ENCODE measurements around the gene KLHDC4.
"Not testable (repeated sequence)": the region's sequence is repeated elsewhere in the genome, so short reads cannot be mapped to it uniquely, and the experiment has no call there.

Gene KLHDC4

GRCh38 chr16:87724490-87725291, 41.1 kb downstream of the KLHDC4 start:
- H3K4me3 ChIP-seq (ENCODE audit: low read depth, low read length) = no peak overlapping the region
- in situ Hi-C loops (cut with HindIII; ENCODE audit: low sequenced_read_pairs) = no loop called here
- TF ChIP-seq CTCF (IDR thresholded peaks at IDR 0.05; ENCODE audit: low read depth, low read length) = no peak
- DNase-seq (ENCODE audit: low read depth, low spot score) = no peak

- DNase-seq (ENCODE audit: low read depth, low spot score) = peak; percentile 76
Measured at GRCh38 chr16:87723226-87723623, 42.6 kb downstream of the KLHDC4 start.

GRCh38 chr16:87722590-87723225, 43.1 kb downstream of the KLHDC4 start:
- no peak for DNase-seq (ENCODE audit: low read depth, low spot score)
- H3K4me3 ChIP-seq (ENCODE audit: low read depth, low read length) = no peak overlapping the region
- no peak for TF ChIP-seq CTCF (IDR thresholded peaks at IDR 0.05; ENCODE audit: low read depth, low read length)
- in situ Hi-C loops (cut with HindIII; ENCODE audit: low sequenced_read_pairs) = no loop called here

More at GRCh38 chr16:87723226-87723623, 42.6 kb downstream of the KLHDC4 start:
- in situ Hi-C loops (cut with HindIII; ENCODE audit: low sequenced_read_pairs) = no loop called here
- no peak for TF ChIP-seq CTCF (IDR thresholded peaks at IDR 0.05; ENCODE audit: low read depth, low read length)
- H3K4me3 ChIP-seq (ENCODE audit: low read depth, low read length) = no peak overlapping the region

- DNase-seq (ENCODE audit: low read depth, low spot score) = no peak
- no peak overlapping the region for H3K4me3 ChIP-seq (ENCODE audit: low read depth, low read length)
- no peak for TF ChIP-seq CTCF (IDR thresholded peaks at IDR 0.05; ENCODE audit: low read depth, low read length)
- in situ Hi-C loops (cut with HindIII; ENCODE audit: low sequenced_read_pairs) = no loop called here
Measured at GRCh38 chr16:87721622-87722585, 43.9 kb downstream of the KLHDC4 start.

GRCh38 chr16:87720446-87720845, 45.3 kb downstream of the KLHDC4 start:
- in situ Hi-C loops (cut with HindIII; ENCODE audit: low sequenced_read_pairs) = no loop called here
- no peak overlapping the region for H3K4me3 ChIP-seq (ENCODE audit: low read depth, low read length)
- no peak for TF ChIP-seq CTCF (IDR thresholded peaks at IDR 0.05; ENCODE audit: low read depth, low read length)
- DNase-seq (ENCODE audit: low read depth, low spot score) = no peak

GRCh38 chr16:87718831-87719230, 47.0 kb downstream of the KLHDC4 start:
- H3K4me3 ChIP-seq (ENCODE audit: low read depth, low read length); in situ Hi-C loops (cut with HindIII; ENCODE audit: low sequenced_read_pairs): not testable (repeated sequence)

More at GRCh38 chr16:87718831-87719230, 47.0 kb downstream of the KLHDC4 start:
- not testable (repeated sequence) for DNase-seq (ENCODE audit: low read depth, low spot score)

All from astrocyte of the spinal cord (primary cell).